Activated CD8-positive, alpha-beta memory T cell treated with anti-CD3 and anti-CD28 coated beads, Interleukin-2, amount 10 ng/mL, durations not matched to agents 7 days and 5 days (primary cell): Measurements from ENCODE around the gene FAM20B. TPM values are rescaled to one million over a fixed set of nuclear protein-coding genes. Genes with fewer than 3 reads are reported as not detected.

Experiments used
- ATAC-seq: fragments of 150-1000 bp; cut with Tn5 transposase; one replicate; pipeline ENCODE4 v1.10.0; 2021; ENCODE audit warnings: moderate library complexity
- CTCF ChIA-PET: fragments of 350-600 bp; sonication (Branson Sonifier 250); formaldehyde crosslinking; loops from one replicate; lab custom pipeline; 2021; ENCODE audit warnings: antibody characterized with exemption; lab: Charles Lee
- DNase-seq: peaks from one replicate; pipeline ENCODE4 v3.0.0-alpha.2; 2020
- H3K27ac Mint-ChIP-seq: one replicate; pipeline ENCODE4 v1.8.0; 2021; ENCODE audit warnings: mild to moderate bottlenecking, mixed read lengths
- H3K27me3 Mint-ChIP-seq: one replicate; pipeline ENCODE4 v1.8.0; 2021; ENCODE audit warnings: mixed read lengths
- H3K36me3 Mint-ChIP-seq: one replicate; pipeline ENCODE4 v1.8.0; 2021; ENCODE audit warnings: mild to moderate bottlenecking, mixed read lengths
- H3K4me1 Mint-ChIP-seq: one replicate; pipeline ENCODE4 v1.8.0; 2021; ENCODE audit warnings: mixed read lengths
- H3K4me3 Mint-ChIP-seq: one replicate; pipeline ENCODE4 v1.8.0; 2021; ENCODE audit warnings: mild to moderate bottlenecking, moderate library complexity, mixed read lengths
- H3K9me3 Mint-ChIP-seq: one replicate; pipeline ENCODE4 v1.8.0; 2022; ENCODE audit warnings: low read depth, mixed read lengths
- total RNA-seq, 2 experiments: library from RNA; stranded (reverse); gene quantifications; one replicate each; pipeline ENCODE4 v1.2.3, GENCODE V29; 2021

FAM20B gene
- total RNA-seq, 2 experiments from 2014 or later: 23.8 to 30.7 TPM

DNA sequence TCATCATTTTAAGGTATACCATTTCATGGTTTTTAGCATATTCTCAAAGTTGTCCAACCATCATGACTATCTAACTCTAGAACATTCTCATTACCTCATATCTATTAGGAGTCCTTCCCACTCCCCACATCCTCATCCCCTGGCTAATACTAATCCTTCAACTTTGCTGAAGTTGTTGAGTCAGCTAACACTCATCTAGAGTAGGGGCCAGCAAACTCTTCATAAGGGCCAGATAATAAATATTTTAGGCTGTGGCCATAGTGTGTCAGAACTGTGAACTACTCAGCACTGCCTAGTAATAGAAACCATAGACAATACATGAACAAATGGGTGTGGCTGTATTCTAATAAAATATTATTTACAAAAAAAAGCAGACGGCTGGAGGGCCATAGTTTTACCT, 99.2 kb downstream of the FAM20B start:
- no peaks in the 10 kb centered on the region for H3K27me3 Mint-ChIP-seq
- ATAC-seq: no peak
- H3K9me3 Mint-ChIP-seq: no peaks in the 10 kb centered on the region
- peaks cover 11% of the 10 kb centered on the region for H3K4me1 Mint-ChIP-seq
- CTCF ChIA-PET: no interaction called here
- peaks cover 3% of the 10 kb centered on the region for H3K36me3 Mint-ChIP-seq
- DNase-seq: no peak
- no peak overlapping the region for H3K4me3 Mint-ChIP-seq
- H3K27ac Mint-ChIP-seq: no peak overlapping the region

Other genes with a start within 250 kb of the FAM20B start
- gene ANGPTL1, start 154.8 kb upstream of the FAM20B start, total RNA-seq: not detected
- 10 to 100 TPM; 52.4 to 56.1 TPM for gene TOR3A, start 56.2 kb downstream of the FAM20B start, total RNA-seq
- gene ABL2, start 203.8 kb downstream of the FAM20B start, total RNA-seq: 1 to 10 TPM; 7.8 to 8.0 TPM